Measurements from ENCODE around the gene DEPDC5. TPM values are rescaled to one million over a fixed set of nuclear protein-coding genes. Genes with fewer than 3 reads are reported as not detected.
"Not testable (repeated sequence)": the region's sequence is repeated elsewhere in the genome, so short reads cannot be mapped to it uniquely, and the experiment has no call there.

Gene DEPDC5
- total and polyA plus RNA-seq, 9 donors = 8.0 to 10.7 (median 8.5) TPM

DNA sequence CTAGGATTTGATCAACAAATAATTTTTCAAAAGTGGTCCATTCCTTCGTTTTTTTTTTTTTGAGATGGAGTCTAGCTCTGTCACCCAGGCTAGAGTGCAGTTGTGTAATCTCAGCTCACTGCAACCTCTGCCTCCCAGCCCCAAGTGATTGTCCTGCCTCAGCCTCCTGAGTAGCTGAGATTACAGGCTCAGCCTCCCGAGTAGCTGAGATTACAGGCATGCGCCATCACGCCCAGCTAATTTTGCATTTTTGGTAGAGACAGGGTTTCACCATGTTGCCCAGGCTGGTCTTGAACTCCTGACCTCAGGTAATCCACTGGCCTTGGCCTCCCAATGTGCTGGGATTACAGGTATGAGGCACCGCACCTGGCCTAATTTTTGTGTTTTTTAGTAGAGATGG lies 5.0 kb downstream of the DEPDC5 start:
- 97% methylated on average over 3 of the region's 5 CpGs for WGBS (ENCODE audit: insufficient coverage)
- H3K36me3 ChIP-seq (ENCODE audit: control insufficient read depth, insufficient read depth, low read length) = peaks cover 19% of the 10 kb centered on the region
- H3K27me3 ChIP-seq (ENCODE audit: control insufficient read depth, insufficient read depth, low read length); H3K4me3 ChIP-seq (ENCODE audit: low read length); H3K9me3 ChIP-seq (replicated peaks; ENCODE audit: control insufficient read depth, low read depth, low read length); DNase-seq; H3K4me1 ChIP-seq (ENCODE audit: control insufficient read depth, insufficient read depth, low read length); H3K27ac ChIP-seq (ENCODE audit: low read length): not testable (repeated sequence)

GRCh38 chr22:31764785-31765184 lies 11.0 kb downstream of the DEPDC5 start:
- peaks cover 27% of the 10 kb centered on the region for H3K36me3 ChIP-seq (ENCODE audit: control insufficient read depth, insufficient read depth, low read length)

DNA sequence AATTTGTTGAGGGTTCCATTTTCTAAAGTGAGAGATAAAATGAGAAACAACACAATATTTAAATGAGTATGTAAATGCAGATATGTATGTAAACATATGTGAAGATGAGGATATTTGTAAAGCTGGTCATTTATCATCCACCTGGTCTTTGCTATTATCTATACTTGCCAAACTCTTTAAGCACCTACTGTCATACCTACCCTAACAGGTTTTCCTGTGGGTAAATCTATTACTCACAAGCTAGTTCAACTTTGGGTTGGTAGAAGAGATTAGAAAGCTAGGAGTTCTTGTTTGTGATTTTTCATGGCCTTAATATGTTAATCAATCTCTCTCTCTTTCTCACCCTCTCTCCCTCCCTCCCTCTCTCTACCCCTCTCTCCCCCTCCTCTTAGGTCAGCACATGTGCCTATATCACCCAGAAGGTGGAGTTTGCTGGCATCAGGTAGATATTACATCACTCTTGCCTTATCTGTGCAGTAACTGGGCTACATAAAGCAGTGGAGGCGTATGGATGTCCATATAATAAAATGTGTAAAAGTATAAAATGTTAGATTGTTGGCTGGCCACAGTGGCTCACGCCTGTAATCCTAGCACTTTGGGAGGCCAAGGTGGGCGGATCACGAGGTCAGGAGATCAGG lies 14.7 kb downstream of the DEPDC5 start:
- Histone ChIP-seq H3K27ac (ENCODE audit: low read length) (no peak overlapping the region), H3K9me3 (replicated peaks; ENCODE audit: control insufficient read depth, low read depth, low read length) (no peaks in the 10 kb centered on the region), H3K27me3 (ENCODE audit: control insufficient read depth, insufficient read depth, low read length) (no peaks in the 10 kb centered on the region), H3K4me1 (ENCODE audit: control insufficient read depth, insufficient read depth, low read length) (no peaks in the 10 kb centered on the region), H3K4me3 (ENCODE audit: low read length) (no peak overlapping the region), H3K36me3 (ENCODE audit: control insufficient read depth, insufficient read depth, low read length) (peaks cover 32% of the 10 kb centered on the region)
- no peak for DNase-seq
- 80% methylated on average over 1 of the region's 4 CpGs for WGBS (ENCODE audit: insufficient coverage)

More at GRCh38 chr22:31764785-31765184, 11.0 kb downstream of the DEPDC5 start:
- H3K27me3 ChIP-seq (ENCODE audit: control insufficient read depth, insufficient read depth, low read length) = no peaks in the 10 kb centered on the region
- no peak for DNase-seq
- no peak overlapping the region for H3K27ac ChIP-seq (ENCODE audit: low read length)
- no peaks in the 10 kb centered on the region for H3K4me1 ChIP-seq (ENCODE audit: control insufficient read depth, insufficient read depth, low read length)
- no peaks in the 10 kb centered on the region for H3K9me3 ChIP-seq (replicated peaks; ENCODE audit: control insufficient read depth, low read depth, low read length)
- 100% methylated on average over 3 of the region's 3 CpGs for WGBS (ENCODE audit: insufficient coverage)
- no peak overlapping the region for H3K4me3 ChIP-seq (ENCODE audit: low read length)

GRCh38 chr22:31773416-31773815 lies 19.6 kb downstream of the DEPDC5 start:
- no peaks in the 10 kb centered on the region for H3K9me3 ChIP-seq (replicated peaks; ENCODE audit: control insufficient read depth, low read depth, low read length)
- peaks cover 23% of the 10 kb centered on the region for H3K36me3 ChIP-seq (ENCODE audit: control insufficient read depth, insufficient read depth, low read length)
- WGBS (ENCODE audit: insufficient coverage) = 100% methylated on average over 1 of the region's 5 CpGs
- no peak for DNase-seq
- H3K4me1 ChIP-seq (ENCODE audit: control insufficient read depth, insufficient read depth, low read length) = no peaks in the 10 kb centered on the region
- no peaks in the 10 kb centered on the region for H3K27me3 ChIP-seq (ENCODE audit: control insufficient read depth, insufficient read depth, low read length)
- no peak overlapping the region for H3K27ac ChIP-seq (ENCODE audit: low read length)
- H3K4me3 ChIP-seq (ENCODE audit: low read length) = no peak overlapping the region

GRCh38 chr22:31776231-31776630 lies 22.4 kb downstream of the DEPDC5 start:
- Histone ChIP-seq H3K4me1 (ENCODE audit: control insufficient read depth, insufficient read depth, low read length) (no peaks in the 10 kb centered on the region), H3K9me3 (replicated peaks; ENCODE audit: control insufficient read depth, low read depth, low read length) (no peaks in the 10 kb centered on the region), H3K27ac (ENCODE audit: low read length) (no peak overlapping the region), H3K4me3 (ENCODE audit: low read length) (no peak overlapping the region), H3K27me3 (ENCODE audit: control insufficient read depth, insufficient read depth, low read length) (no peaks in the 10 kb centered on the region), H3K36me3 (ENCODE audit: control insufficient read depth, insufficient read depth, low read length) (peaks cover 38% of the 10 kb centered on the region)
- DNase-seq = no peak
- whole genome bisulfite sequencing (ENCODE audit: insufficient coverage) = no CpG with 5 or more reads among the region's 4 CpGs

DNA sequence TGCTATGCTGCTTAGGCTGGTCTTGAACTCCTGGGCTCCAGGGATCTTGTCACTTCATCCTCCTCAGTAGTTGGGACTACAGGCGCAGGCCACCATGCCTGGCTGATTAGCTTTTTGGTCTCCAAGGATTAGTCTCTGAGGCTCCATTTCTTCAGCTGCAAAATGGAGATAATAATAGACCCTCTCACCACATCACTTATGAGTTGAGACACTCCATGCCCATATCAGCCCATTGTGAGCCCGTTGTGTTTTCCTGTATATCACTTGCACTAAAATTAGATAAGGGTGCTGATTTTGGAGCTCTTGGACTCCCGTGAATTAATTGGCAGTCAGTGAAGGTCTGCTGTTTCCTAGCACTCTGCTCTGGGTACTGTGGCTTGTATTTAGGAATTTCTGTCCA lies 36.0 kb downstream of the DEPDC5 start:
- H3K4me3 ChIP-seq (ENCODE audit: low read length) = no peak overlapping the region
- no peaks in the 10 kb centered on the region for H3K27me3 ChIP-seq (ENCODE audit: control insufficient read depth, insufficient read depth, low read length)
- no peaks in the 10 kb centered on the region for H3K9me3 ChIP-seq (replicated peaks; ENCODE audit: control insufficient read depth, low read depth, low read length)
- no peaks in the 10 kb centered on the region for H3K4me1 ChIP-seq (ENCODE audit: control insufficient read depth, insufficient read depth, low read length)
- no peak overlapping the region for H3K27ac ChIP-seq (ENCODE audit: low read length)
- peaks cover 29% of the 10 kb centered on the region for H3K36me3 ChIP-seq (ENCODE audit: control insufficient read depth, insufficient read depth, low read length)
- DNase-seq = no peak
- 100% methylated on average over 1 of the region's 3 CpGs for WGBS (ENCODE audit: insufficient coverage)

GRCh38 chr22:31790240-31790639 lies 36.4 kb downstream of the DEPDC5 start:
- WGBS (ENCODE audit: insufficient coverage) = 86% methylated on average over 1 of the region's 2 CpGs
- no peak overlapping the region for H3K4me3 ChIP-seq (ENCODE audit: low read length)
- H3K4me1 ChIP-seq (ENCODE audit: control insufficient read depth, insufficient read depth, low read length) = no peaks in the 10 kb centered on the region
- H3K27ac ChIP-seq (ENCODE audit: low read length) = no peak overlapping the region
- H3K9me3 ChIP-seq (replicated peaks; ENCODE audit: control insufficient read depth, low read depth, low read length) = no peaks in the 10 kb centered on the region
- no peaks in the 10 kb centered on the region for H3K27me3 ChIP-seq (ENCODE audit: control insufficient read depth, insufficient read depth, low read length)
- H3K36me3 ChIP-seq (ENCODE audit: control insufficient read depth, insufficient read depth, low read length) = peaks cover 29% of the 10 kb centered on the region
- DNase-seq = peak; percentile 46

GRCh38 chr22:31799358-31799757 lies 45.5 kb downstream of the DEPDC5 start:
- not testable (repeated sequence) for H3K4me3 ChIP-seq (ENCODE audit: low read length); H3K9me3 ChIP-seq (replicated peaks; ENCODE audit: control insufficient read depth, low read depth, low read length); DNase-seq; H3K27ac ChIP-seq (ENCODE audit: low read length); H3K27me3 ChIP-seq (ENCODE audit: control insufficient read depth, insufficient read depth, low read length); H3K4me1 ChIP-seq (ENCODE audit: control insufficient read depth, insufficient read depth, low read length)
- 100% methylated on average over 3 of the region's 8 CpGs for WGBS (ENCODE audit: insufficient coverage)
- H3K36me3 ChIP-seq (ENCODE audit: control insufficient read depth, insufficient read depth, low read length) = peaks cover 44% of the 10 kb centered on the region

DNA sequence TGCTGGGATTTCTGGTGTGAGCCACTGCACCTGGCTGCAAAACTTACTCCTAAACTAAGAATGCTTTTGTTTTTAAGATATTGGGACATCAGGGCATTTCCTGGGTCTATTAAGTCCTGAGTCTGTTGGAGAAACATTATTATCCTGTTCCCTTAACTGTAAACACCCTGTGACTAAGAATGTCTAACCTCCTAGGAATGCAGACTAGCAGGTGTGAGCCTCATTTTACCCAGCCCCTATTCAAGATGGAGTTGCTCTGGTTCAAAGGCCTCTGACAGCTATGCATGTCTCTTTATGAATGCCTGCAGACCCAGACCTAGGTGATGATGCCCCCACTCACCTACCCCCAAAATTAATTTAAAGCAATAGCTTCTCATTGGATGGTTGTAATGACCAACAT lies 46.2 kb downstream of the DEPDC5 start:
- no peak overlapping the region for H3K27ac ChIP-seq (ENCODE audit: low read length)
- H3K9me3 ChIP-seq (replicated peaks; ENCODE audit: control insufficient read depth, low read depth, low read length) = no peaks in the 10 kb centered on the region
- peaks cover 47% of the 10 kb centered on the region for H3K36me3 ChIP-seq (ENCODE audit: control insufficient read depth, insufficient read depth, low read length)
- no peak overlapping the region for H3K4me3 ChIP-seq (ENCODE audit: low read length)
- DNase-seq = no peak
- H3K27me3 ChIP-seq (ENCODE audit: control insufficient read depth, insufficient read depth, low read length) = no peaks in the 10 kb centered on the region
- no peaks in the 10 kb centered on the region for H3K4me1 ChIP-seq (ENCODE audit: control insufficient read depth, insufficient read depth, low read length)

- H3K27ac ChIP-seq (ENCODE audit: low read length); H3K27me3 ChIP-seq (ENCODE audit: control insufficient read depth, insufficient read depth, low read length); H3K9me3 ChIP-seq (replicated peaks; ENCODE audit: control insufficient read depth, low read depth, low read length); DNase-seq; H3K4me3 ChIP-seq (ENCODE audit: low read length); H3K4me1 ChIP-seq (ENCODE audit: control insufficient read depth, insufficient read depth, low read length): not testable (repeated sequence)
- 93% methylated on average over 3 of the region's 6 CpGs for WGBS (ENCODE audit: insufficient coverage)
- peaks cover 50% of the 10 kb centered on the region for H3K36me3 ChIP-seq (ENCODE audit: control insufficient read depth, insufficient read depth, low read length)
Measured at GRCh38 chr22:31800861-31801260, 47.0 kb downstream of the DEPDC5 start.

DNA sequence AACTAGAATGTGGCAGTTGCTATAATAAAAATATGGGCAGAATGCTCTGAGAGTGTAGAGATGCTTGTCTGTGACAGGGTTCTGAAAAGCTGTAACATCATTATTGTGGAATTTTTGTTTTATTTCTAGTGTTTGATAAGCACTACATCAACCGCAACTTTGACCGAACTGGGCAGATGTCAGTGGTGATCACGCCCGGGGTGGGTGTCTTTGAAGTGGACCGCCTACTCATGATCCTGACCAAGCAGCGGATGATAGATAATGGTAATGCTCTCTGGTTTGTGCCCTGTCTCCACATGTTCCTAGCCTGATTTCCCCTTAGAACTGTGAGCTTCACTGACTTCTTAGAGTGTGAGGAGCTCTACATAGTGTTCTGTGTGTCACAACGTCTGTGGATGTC lies 48.8 kb downstream of the DEPDC5 start:
- DNase-seq = no peak
- Histone ChIP-seq H3K36me3 (ENCODE audit: control insufficient read depth, insufficient read depth, low read length) (peaks cover 54% of the 10 kb centered on the region), H3K4me1 (ENCODE audit: control insufficient read depth, insufficient read depth, low read length) (no peaks in the 10 kb centered on the region), H3K9me3 (replicated peaks; ENCODE audit: control insufficient read depth, low read depth, low read length) (no peaks in the 10 kb centered on the region), H3K27ac (ENCODE audit: low read length) (no peak overlapping the region), H3K4me3 (ENCODE audit: low read length) (no peak overlapping the region), H3K27me3 (ENCODE audit: control insufficient read depth, insufficient read depth, low read length) (no peaks in the 10 kb centered on the region)
- WGBS (ENCODE audit: insufficient coverage) = 100% methylated on average over 6 of the region's 7 CpGs
